ENCODE measurements around the gene AKAP13.

The AKAP13 gene

GRCh38 chr15:85718271-85718971, 338.0 kb downstream of the AKAP13 start:
- H3K9ac ChIP-seq = no peak overlapping the region
- no peaks in the 10 kb centered on the region for H3K79me2 ChIP-seq
- H3K9me3 ChIP-seq (ENCODE audit: control insufficient read depth, low read length) = no peaks in the 10 kb centered on the region
- no peak overlapping the region for H2AFZ ChIP-seq
- no peak for TF ChIP-seq CTCF (IDR thresholded peaks at IDR 0.05)
- H3K27ac ChIP-seq = no peak overlapping the region
- H3K36me3 ChIP-seq (ENCODE audit: control insufficient read depth, insufficient read depth, low read length) = no peaks in the 10 kb centered on the region
- H3K4me2 ChIP-seq (ENCODE audit: low read length) = no peak overlapping the region
- H3K4me1 ChIP-seq = no peaks in the 10 kb centered on the region
- H3K4me3 ChIP-seq (ENCODE audit: low read depth, low read length) = no peak overlapping the region
- no peaks in the 10 kb centered on the region for H3K27me3 ChIP-seq (ENCODE audit: control insufficient read depth, insufficient read depth, low read length)

GRCh38 chr15:85718981-85719380, 338.6 kb downstream of the AKAP13 start:
- TF ChIP-seq CTCF (IDR thresholded peaks at IDR 0.05) = no peak
- H2AFZ ChIP-seq = no peak overlapping the region
- no peak overlapping the region for H3K9ac ChIP-seq
- no peaks in the 10 kb centered on the region for H3K4me1 ChIP-seq
- no peak overlapping the region for H3K27ac ChIP-seq
- H3K27me3 ChIP-seq (ENCODE audit: control insufficient read depth, insufficient read depth, low read length) = no peaks in the 10 kb centered on the region
- H3K4me2 ChIP-seq (ENCODE audit: low read length) = no peak overlapping the region
- no peaks in the 10 kb centered on the region for H3K79me2 ChIP-seq
- H3K4me3 ChIP-seq (ENCODE audit: low read depth, low read length) = no peak overlapping the region
- no peaks in the 10 kb centered on the region for H3K9me3 ChIP-seq (ENCODE audit: control insufficient read depth, low read length)
- no peaks in the 10 kb centered on the region for H3K36me3 ChIP-seq (ENCODE audit: control insufficient read depth, insufficient read depth, low read length)

GRCh38 chr15:85722374-85723152, 342.2 kb downstream of the AKAP13 start:
- H3K36me3 ChIP-seq (ENCODE audit: control insufficient read depth, insufficient read depth, low read length) = no peaks in the 10 kb centered on the region
- no peak overlapping the region for H3K4me3 ChIP-seq (ENCODE audit: low read depth, low read length)
- H3K27ac ChIP-seq = no peak overlapping the region

GRCh38 chr15:85723960-85724945, 343.9 kb downstream of the AKAP13 start:
- Histone ChIP-seq H2AFZ (no peak overlapping the region), H3K27ac (no peak overlapping the region), H3K4me1 (no peaks in the 10 kb centered on the region), H3K27me3 (ENCODE audit: control insufficient read depth, insufficient read depth, low read length) (no peaks in the 10 kb centered on the region), H3K9ac (no peak overlapping the region), H3K9me3 (ENCODE audit: control insufficient read depth, low read length) (no peaks in the 10 kb centered on the region), H3K4me2 (ENCODE audit: low read length) (no peak overlapping the region), H3K79me2 (no peaks in the 10 kb centered on the region), H3K4me3 (ENCODE audit: low read depth, low read length) (no peak overlapping the region), H3K36me3 (ENCODE audit: control insufficient read depth, insufficient read depth, low read length) (no peaks in the 10 kb centered on the region)
- no peak for TF ChIP-seq CTCF (IDR thresholded peaks at IDR 0.05)

More at GRCh38 chr15:85722374-85723152, 342.2 kb downstream of the AKAP13 start:
- no peaks in the 10 kb centered on the region for H3K27me3 ChIP-seq (ENCODE audit: control insufficient read depth, insufficient read depth, low read length)
- no peak overlapping the region for H3K9ac ChIP-seq
- H3K4me1 ChIP-seq = no peaks in the 10 kb centered on the region
- H3K79me2 ChIP-seq = no peaks in the 10 kb centered on the region
- H3K4me2 ChIP-seq (ENCODE audit: low read length) = no peak overlapping the region
- no peaks in the 10 kb centered on the region for H3K9me3 ChIP-seq (ENCODE audit: control insufficient read depth, low read length)
- TF ChIP-seq CTCF (IDR thresholded peaks at IDR 0.05) = no peak
- no peak overlapping the region for H2AFZ ChIP-seq

All from parathyroid adenoma (tissue), 2 donors.